HK-2 (cell line): ENCODE measurements around the gene DNAJC15.

Experiments used
- DNase-seq: peaks from one replicate; pipeline ENCODE4 v3.0.0-alpha.2; 2018; ENCODE audit not compliant: unreplicated experiment

DNAJC15 gene

DNA sequence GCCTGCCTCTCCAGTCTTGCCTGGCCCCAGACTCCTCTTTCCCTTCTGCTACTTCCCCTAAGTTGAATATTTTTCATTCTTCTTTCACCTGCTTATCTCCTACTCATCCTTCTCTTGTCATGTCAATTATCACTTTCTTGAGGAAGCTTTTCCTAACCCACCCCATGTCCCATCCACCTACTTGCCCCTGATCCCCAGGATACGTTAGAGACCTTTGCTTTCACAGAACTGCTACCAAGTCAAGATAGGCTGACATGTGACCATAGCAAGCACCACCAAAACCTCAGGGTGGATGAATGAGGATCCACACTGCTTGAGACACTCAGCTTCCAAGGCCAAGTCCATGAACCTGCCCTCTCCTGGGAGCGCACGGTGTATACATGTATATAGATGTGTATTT lies 131.5 kb downstream of the DNAJC15 start:
- no peak for DNase-seq

DNA sequence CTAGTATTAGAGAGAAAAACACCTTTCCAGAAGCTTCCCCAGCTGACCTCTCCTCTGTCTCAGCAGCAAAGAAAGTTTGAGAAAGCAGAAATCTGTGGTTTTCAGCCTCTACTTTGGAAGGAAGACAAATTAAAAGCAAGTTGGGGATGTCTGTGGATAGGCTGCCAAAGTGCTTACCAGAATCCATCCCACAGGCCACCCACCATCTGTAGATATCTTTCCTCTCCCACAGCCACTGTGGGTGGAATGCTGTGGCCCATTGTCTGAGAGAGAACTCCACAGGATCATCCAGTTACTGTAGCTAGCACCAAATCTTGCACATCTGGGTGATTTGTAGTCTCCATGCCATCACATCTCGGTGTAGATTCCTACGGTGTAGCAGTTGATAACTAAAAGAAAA lies 133.5 kb downstream of the DNAJC15 start:
- no peak for DNase-seq

DNA sequence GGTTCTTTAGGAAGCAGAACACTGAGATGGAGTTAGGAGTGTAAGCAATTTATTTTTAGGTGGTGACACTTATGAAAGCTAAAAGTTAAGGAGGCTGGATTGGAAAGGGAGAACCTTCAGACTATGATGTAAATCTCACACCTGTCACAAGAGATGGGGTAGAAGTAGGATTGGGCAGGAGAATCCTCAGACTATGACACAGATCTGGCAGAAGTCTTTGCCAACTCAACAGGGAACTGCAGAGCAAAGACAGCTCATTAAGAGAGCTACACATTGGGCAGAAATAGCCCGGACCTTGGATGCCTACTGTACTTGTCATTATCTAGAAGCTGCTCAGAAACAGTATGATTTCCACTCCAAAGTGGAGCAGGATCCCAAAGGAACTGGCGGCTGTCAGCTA lies 134.4 kb downstream of the DNAJC15 start:
- DNase-seq: no peak

DNA sequence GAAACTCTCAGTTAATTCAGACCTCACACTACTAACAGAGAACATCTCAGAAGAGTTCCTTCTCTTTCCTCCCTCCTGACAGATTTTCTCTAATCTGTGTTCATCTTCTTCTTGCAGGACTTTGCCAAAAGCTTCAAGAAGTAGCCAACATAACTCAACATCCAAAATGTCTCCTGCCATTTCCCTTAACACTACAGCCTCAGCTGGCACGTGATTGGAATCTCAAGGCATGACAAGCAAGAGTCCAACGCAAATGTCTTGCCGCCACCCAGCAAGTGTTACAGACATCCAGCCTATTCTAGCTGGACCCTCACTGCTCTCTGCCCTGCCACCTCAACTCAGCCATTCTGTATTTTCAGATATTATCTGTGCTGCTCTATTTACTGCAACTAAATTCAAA lies 135.1 kb downstream of the DNAJC15 start:
- DNase-seq: no peak

DNA sequence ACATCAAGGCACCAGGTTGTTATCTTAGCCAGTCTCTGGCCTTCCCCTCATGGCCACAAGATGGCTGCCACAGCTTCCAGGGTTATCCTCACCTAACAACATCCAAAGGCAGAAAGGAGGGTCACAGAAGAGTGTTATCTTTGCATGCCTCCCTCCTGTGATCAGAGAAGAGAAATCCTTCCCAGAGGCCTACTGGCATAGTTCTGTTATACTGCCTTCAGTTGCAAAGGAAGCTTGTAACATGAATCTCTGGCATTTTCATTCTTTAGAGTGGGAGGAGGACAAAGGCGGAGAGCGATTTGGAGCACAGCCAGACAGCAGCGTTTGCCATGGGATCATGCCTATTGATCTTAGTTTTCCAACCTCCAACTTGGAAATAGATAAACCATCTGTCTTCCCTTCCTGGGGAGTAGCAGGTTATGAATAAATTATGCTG lies 135.7 kb downstream of the DNAJC15 start:
- DNase-seq: no peak
